ENCODE measurements around the gene POLDIP3.
"Not testable (repeated sequence)": the region's sequence is repeated elsewhere in the genome, so short reads cannot be mapped to it uniquely, and the experiment has no call there.

The POLDIP3 gene

DNA sequence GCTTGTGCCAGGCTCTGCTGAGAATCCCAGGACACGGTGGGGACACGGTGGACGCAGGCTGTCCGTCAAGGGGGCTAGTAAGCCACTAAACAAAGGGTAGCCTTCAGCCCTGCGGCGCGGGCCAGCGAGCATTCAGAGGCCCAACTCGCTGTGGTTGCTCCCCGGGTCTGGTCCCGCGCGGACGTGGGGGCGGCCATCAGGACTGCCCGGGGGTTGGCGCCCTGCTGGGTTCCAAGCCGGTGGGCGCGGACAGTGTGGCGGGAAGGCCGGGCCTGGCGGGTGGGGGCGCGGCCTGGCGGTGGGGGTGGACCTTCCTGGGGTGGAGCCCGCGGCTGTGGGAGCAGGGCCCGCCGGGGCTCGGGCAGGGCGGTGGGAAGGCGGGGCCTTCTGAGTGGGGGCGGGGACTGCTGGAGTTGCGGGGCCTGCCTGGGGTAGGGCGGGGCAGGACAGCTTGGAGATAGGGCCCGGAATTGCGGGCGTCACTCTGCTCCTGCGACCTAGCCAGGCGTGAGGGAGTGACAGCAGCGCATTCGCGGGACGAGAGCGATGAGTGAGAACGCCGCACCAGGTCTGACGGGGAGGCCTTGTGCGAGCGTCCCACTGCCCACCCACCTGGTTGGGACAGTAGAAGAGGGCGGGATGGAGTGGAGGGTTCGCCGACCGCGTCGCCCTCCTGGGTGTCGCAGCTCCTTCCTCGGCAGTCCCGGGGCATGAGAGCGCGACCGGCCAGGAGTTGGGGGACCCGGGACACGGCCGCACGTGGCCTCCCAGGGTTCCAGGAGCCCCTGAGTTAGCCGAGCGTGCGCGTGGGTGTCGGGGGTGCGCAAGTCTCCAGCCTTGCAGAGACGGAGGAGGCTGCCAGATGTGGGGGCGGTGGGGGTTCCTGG is 61.0 kb downstream of the POLDIP3 start, which contains the start of gene SERHL2:
TSS of gene SERHL2 (plus strand) at position 482 of the 887 bp plus-strand sequence. CDS start at position 547, 65 bp downstream.
- peak; percentile 59 for DNase-seq (ENCODE audit: low read depth)

- DNase-seq (ENCODE audit: low read depth), result not testable (repeated sequence)
Measured at GRCh38 chr22:42552294-42552647, 62.4 kb downstream of the POLDIP3 start.

GRCh38 chr22:42549331-42550060 is 65.2 kb downstream of the POLDIP3 start:
- no peak for DNase-seq (ENCODE audit: low read depth)

DNA sequence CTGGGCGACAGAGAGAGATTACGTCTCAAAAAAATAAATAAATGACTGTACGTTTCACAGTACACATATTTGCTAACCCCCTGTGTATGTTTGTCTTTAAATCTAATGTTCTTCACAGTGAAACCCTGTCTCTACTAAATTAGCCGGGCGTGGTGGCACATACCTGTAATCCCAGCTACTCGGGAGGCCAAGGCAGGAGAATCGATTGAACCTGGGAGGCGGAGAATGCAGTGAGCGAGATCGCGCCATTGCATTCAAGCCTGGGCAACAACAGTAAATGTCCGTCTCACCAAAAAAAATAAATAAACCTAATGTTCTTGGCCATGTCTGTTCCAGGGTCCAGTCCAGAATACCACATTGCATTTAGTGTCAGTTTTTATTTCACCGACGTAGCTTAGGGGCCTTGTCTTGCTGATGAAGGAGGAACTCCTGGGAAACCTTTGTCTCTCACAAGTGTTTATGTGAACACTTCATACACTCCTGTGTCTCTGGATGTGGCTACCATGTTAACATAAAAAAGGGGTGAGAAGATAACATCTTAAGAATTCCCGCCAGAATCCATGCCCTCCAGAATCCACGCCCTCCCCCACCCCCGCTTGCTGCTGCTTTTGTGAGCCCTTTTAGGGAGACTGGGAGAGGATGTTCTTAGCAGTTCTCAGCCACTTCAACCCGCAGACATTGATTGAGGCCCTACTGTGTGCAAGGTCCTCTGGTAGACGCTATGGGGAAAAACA is 65.9 kb downstream of the POLDIP3 start:
- DNase-seq (ENCODE audit: low read depth), result no peak

DNA sequence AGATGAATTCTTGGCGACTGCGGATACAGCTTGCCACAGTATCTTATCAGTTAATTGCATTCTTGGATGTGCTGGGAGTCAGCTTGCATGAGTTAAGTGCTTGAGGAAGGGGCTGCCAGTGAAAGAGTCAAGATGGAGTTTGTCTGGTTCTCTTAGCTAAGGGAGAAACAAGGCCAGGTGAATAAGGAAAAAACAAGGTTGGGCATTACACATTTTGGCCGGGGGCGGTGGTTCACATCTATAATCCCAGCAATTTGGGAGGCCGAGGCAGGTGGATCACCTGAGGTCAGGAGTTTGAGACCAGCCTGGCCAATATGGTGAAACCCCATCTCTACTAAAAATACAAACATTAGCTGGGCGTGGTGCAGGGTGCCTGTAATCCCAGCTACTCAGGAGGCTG is 66.6 kb downstream of the POLDIP3 start:
- DNase-seq (ENCODE audit: low read depth), result not testable (repeated sequence)

GRCh38 chr22:42547562-42547961 is 67.1 kb downstream of the POLDIP3 start:
- no peak for DNase-seq (ENCODE audit: low read depth)

- no peak for DNase-seq (ENCODE audit: low read depth)
Measured at GRCh38 chr22:42544686-42545085, 70.0 kb downstream of the POLDIP3 start.

DNA sequence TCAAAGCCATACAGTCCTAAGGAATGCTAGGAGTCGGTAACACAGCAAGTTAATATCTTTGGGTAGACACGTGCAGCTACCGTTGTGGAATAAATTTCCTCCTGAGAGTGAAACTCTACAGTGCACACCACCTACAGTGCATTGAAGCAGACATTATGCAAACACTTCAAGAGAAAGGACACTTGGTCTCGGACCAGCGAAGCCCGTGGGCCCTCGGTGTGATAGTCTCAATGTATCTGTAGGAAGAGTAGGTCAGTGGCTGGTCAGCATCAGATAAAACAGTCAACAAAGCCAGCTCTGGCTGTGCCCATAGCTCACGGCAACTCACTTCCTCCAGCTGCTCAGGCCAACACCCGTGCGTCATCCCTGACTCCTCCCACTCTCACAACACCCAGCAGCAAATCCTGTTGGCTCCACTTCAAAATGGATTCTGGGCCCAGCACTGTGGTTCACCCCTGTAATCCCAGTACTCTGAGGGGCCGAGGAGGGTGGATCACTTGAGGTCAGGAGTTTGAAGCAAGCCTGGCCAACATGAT is 75.4 kb downstream of the POLDIP3 start:
- not testable (repeated sequence) for DNase-seq (ENCODE audit: low read depth)

DNA sequence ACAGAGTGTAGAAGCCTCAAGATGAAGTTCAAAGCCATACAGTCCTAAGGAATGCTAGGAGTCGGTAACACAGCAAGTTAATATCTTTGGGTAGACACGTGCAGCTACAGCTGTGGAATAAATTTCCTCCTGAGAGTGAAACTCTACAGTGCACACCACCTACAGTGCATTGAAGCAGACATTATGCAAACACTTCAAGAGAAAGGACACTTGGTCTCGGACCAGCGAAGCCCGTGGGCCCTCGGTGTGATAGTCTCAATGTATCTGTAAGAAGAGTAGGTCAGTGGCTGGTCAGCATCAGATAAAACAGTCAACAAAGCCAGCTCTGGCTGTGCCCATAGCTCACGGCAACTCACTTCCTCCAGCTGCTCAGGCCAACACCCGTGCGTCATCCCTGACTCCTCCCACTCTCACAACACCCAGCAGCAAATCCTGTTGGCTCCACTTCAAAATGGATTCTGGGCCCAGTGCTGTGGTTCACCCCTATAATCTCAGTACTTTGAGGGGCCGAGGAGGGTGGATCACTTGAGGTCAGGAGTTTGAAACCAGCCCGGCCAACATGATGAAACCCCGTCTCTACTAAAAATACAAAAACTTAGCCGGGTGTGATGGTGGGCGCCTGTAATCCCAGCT is 77.4 kb downstream of the POLDIP3 start:
- not testable (repeated sequence) for DNase-seq (ENCODE audit: low read depth)

- DNase-seq (ENCODE audit: low read depth), result not testable (repeated sequence)
Measured at GRCh38 chr22:42536634-42537033, 78.0 kb downstream of the POLDIP3 start.

- DNase-seq (ENCODE audit: low read depth), result no peak
Measured at GRCh38 chr22:42536166-42536565, 78.5 kb downstream of the POLDIP3 start.

DNA sequence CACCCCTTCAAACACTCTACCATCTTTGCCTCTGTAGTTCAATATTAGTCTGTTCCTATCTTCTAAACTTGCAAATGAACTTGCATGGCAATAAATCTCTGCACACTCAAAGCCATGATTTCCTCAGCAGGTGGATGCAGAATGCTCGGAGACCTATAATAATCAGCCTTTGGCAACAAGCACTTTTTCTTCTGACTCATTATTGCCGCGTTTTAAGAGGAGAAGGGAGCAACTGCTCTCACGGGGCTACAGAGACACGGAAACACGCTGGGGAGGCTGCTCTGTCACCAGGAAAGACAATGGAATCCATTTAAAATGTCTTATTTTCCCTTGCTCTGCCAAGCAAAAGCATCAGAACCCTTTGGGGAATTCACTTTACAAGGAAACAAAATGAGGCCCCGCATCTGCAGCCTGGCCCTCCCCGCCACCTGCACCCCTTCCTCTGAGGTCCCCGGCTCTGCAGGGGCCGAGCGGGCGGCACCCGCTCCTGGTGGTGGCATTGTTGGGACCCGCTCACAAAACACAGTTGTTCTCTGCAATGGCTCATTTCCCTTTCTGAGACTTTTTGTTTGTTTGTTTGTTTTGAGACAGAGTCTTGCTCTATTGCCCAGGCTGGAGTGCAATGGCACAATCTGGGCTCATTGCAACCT is 79.5 kb downstream of the POLDIP3 start:
- DNase-seq (ENCODE audit: low read depth), result not testable (repeated sequence)

Measured in stimulated activated CD8-positive, alpha-beta memory T cell treated with anti-CD3 and anti-CD28 coated beads, Interleukin-15, amount 100 ng/mL, for 1 hour (primary cell).